ENCODE data around the gene FASTKD2.

DNA sequence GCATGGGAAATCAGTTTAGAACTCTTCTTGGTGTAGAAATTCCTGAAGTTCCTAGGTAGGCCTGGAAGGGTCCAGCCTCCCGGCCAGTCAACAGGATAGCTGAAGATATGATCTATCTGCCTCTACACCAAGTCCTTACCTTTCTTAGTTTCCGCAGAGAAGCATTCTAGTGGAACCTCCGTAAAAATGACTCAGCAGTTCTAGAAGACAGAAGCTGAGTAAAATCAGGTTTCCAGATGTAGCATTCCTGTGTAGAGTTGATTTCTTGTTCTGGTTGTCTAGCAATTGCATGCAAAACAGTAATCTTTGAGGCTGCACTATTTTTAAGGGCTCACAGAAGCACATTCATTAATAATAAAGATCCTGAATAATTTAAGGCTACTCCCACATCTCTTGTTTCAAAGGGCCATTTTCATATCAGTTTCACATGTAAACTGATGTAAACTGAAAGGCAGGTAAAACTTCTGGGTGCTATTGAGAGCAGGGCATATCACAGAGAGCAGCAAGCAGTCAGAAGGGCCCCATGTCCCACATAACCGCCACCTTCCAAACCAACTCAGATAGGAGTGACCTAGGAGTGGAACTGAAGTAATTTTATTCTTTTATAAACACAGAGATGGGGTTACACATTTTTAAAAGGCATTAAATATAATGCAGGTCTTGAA is 44.0 kb upstream of the FASTKD2 start:
- no peak for TF ChIP-seq CTCF (IDR thresholded peaks at IDR 0.05; ENCODE audit: low read length)
- no peak for TF ChIP-seq EZH2 (optimal IDR thresholded peaks at IDR 0.05; ENCODE audit: low read depth, low read length)
- no peak for TF ChIP-seq EZH2phosphoT487 (IDR thresholded peaks at IDR 0.05; ENCODE audit: low read length)
